HUES64 (cell line): ENCODE measurements around the gene RSL24D1.

Source experiments
- H3K27ac ChIP-seq: 2 replicates; pipeline ENCODE4 v1.7.0; 2013; ENCODE audit warnings: low read depth, low read length, inconsistent platforms
- H3K27me3 ChIP-seq: 2 replicates; pipeline ENCODE4 v1.6.1; 2013; ENCODE audit warnings: mild to moderate bottlenecking, low read length; ENCODE audit not compliant: insufficient read depth
- H3K36me3 ChIP-seq: 2 replicates; pipeline ENCODE4 v1.6.1; 2013; ENCODE audit warnings: mild to moderate bottlenecking, low read length; ENCODE audit not compliant: insufficient read depth
- H3K4me1 ChIP-seq: 2 replicates; pipeline ENCODE4 v1.6.1; 2013; ENCODE audit warnings: mild to moderate bottlenecking, low read length, moderate library complexity; ENCODE audit not compliant: insufficient read depth
- H3K4me3 ChIP-seq: 2 replicates; pipeline ENCODE4 v1.5.1; 2013; ENCODE audit warnings: mild to moderate bottlenecking, low read length, moderate library complexity
- H3K9ac ChIP-seq: 2 replicates; pipeline ENCODE4 v1.6.1; 2013; ENCODE audit warnings: mild to moderate bottlenecking, low read depth, low read length
- H3K9me3 ChIP-seq: 2 replicates; pipeline ENCODE4 v1.6.1; 2013; ENCODE audit warnings: low read depth, low read length; ENCODE audit not compliant: insufficient read depth
- WGBS: fragments of 150-250, 120-280 bp; methylation state at CpG from one replicate; pipeline ENCODE4 v1.1.7; 2013; ENCODE audit warnings: missing lambda C conversion rate; 5-methylcytosine and 5-hydroxymethylcytosine counted together

RSL24D1 gene

DNA sequence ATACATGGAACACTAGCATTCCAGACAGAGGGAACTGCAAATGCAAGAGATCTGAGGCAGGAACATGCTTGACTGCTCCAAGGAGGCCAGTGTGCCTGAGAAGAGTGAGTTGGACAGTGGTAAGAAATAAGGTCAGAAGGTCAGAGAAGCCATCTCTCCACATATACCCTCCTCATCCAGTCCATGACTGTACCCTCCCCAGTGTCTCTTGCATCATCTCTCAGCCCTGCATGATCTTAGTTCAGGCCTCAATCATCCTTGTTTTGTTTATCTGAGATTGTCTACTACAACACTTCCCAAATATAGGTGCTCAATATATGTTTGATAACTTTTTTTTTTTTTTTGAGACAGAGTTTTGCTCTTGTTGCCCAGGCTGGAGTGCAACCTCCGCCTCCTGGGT is 5.5 kb upstream of the RSL24D1 start:
- no peaks in the 10 kb centered on the region for H3K27me3 ChIP-seq
- H3K36me3 ChIP-seq = no peaks in the 10 kb centered on the region
- 0 out of 2 replicates have a peak, but pooled peaks cover 2% of the 10 kb centered on the region for H3K9me3 ChIP-seq
- H3K27ac ChIP-seq = no peak overlapping the region
- 100% methylated on average over 1 of the region's 1 CpG for WGBS
- H3K4me1 ChIP-seq = no peaks in the 10 kb centered on the region
- no peak overlapping the region for H3K4me3 ChIP-seq
- no peak overlapping the region for H3K9ac ChIP-seq

DNA sequence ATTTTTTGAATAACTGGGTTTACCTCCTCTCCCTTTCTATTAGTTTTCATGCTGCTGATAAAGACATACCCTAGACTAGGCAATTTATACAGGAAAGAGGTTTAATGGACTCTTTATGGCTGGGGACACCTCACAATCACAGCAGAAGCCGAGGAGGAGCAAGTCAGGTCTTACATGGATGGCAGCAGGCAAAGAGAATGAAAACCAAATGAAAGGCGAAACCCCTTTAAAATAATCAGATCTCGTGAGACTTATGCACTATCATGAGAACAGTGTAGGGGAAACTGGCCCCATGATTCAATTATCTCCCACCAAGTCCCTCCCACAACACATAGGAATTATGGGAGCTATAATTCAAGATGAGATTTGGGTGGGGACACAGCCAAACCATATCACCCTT is 2.0 kb upstream of the RSL24D1 start:
- 0 out of 2 replicates have a peak, but pooled peaks cover 2% of the 10 kb centered on the region for H3K9me3 ChIP-seq
- no peak overlapping the region for H3K27ac ChIP-seq
- no peak overlapping the region for H3K4me3 ChIP-seq
- peaks cover 9% of the 10 kb centered on the region for H3K36me3 ChIP-seq
- H3K4me1 ChIP-seq = peaks cover 9% of the 10 kb centered on the region; the same call in 1 of the 2 replicates
- no peaks in the 10 kb centered on the region for H3K27me3 ChIP-seq
- WGBS = 54% methylated on average over 2 of the region's 3 CpGs
- no peak overlapping the region for H3K9ac ChIP-seq

DNA sequence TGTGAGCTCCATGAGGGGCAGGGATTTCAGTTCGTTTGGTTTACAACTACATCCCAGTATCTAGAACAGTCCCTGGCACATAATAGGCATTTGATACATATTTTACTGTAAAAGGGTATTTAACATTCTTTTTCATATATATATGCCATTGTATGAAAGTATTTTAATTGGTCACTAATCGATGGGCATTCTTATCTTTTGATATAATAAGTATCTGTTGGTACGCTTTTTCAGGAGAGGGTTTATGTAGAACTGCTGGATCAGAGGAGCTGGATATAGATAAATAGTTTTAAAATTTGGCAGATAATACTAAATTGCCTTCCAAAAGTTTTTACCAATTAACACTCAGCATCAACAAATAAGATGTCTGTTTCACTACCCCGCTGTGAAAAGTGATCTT is 978 bp upstream of the RSL24D1 start:
- Histone ChIP-seq H3K27ac (no peak overlapping the region), H3K36me3 (peaks cover 18% of the 10 kb centered on the region), H3K27me3 (no peaks in the 10 kb centered on the region), H3K4me3 (peak overlapping the region; percentile 84), H3K4me1 (peaks cover 9% of the 10 kb centered on the region; the same call in 1 of the 2 replicates), H3K9me3 (0 out of 2 replicates have a peak, but pooled peaks cover 2% of the 10 kb centered on the region), H3K9ac (peak overlapping the region; percentile 97)
- WGBS = 55% methylated on average over 4 of the region's 4 CpGs

DNA sequence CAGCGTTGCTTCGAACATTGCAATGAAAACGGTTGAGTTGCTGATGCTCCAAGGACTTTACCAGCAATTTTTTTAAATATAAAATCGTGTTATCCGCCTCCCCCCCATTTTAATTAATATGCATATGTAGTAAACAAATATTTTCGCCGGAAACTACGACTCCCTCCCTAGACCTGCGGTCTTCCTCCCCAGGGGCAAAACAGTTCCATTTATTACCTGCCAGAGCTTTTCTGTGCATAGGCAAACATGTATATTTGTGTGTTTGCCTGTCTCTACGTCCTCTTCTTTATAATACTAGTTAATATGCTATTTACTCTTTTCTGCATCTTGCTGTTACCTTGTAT is 593 bp upstream of the RSL24D1 start:
- 5% methylated on average over 7 of the region's 10 CpGs for WGBS
- Histone ChIP-seq H3K27ac (peak overlapping the region; percentile 90), H3K36me3 (peaks cover 22% of the 10 kb centered on the region), H3K27me3 (no peaks in the 10 kb centered on the region), H3K9me3 (0 out of 2 replicates have a peak, but pooled peaks cover 2% of the 10 kb centered on the region), H3K4me1 (peaks cover 9% of the 10 kb centered on the region; the same call in 1 of the 2 replicates), H3K9ac (peak overlapping the region; percentile 97), H3K4me3 (peak overlapping the region; percentile 84)

DNA sequence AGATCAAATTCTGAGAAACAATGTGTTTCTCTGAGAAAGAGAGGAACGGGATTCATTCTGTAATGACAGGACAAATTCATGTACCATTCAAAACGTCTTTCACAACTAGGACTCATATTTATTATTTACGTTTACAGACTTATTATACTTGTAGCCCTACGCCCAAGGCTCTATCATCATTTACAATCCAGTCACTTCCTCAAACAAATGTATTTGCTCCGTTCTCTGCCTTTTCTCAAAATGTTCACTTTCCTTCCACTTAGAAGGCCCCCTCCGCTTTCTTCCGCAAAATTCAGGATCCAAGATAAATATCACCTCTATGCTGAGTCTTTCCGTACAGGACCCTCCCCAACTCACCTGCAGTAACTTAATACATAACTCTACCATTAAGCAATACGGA is 745 bp downstream of the RSL24D1 start:
- Histone ChIP-seq H3K9me3 (0 out of 2 replicates have a peak, but pooled peaks cover 2% of the 10 kb centered on the region), H3K27me3 (no peaks in the 10 kb centered on the region), H3K4me1 (peaks cover 9% of the 10 kb centered on the region; the same call in 1 of the 2 replicates), H3K27ac (peak overlapping the region; percentile 90; the same call in 1 of the 2 replicates), H3K4me3 (peak overlapping the region; percentile 84), H3K9ac (peak overlapping the region; percentile 97), H3K36me3 (peaks cover 36% of the 10 kb centered on the region)
- 1% methylated on average over 9 of the region's 9 CpGs for WGBS

DNA sequence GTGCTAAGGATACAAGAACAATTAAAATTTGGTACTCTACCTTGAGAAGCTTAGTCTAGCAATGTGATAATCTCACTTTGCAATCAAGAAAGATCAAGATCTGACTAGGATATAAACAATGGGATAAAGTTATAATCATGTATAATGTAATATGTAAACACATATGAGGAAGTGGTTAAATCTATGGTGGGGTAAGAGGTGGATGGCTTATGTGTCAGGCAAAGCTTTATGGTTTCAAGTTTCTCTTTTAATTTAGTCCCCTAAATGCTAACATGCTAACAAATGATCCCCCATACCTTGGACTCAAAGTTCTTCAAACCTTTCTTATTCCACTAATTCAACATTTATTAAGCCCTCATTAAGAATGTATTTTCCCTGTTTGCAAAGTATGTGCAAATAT is 2.5 kb downstream of the RSL24D1 start:
- H3K4me3 ChIP-seq = 0 out of 2 replicates have a peak overlapping the region, but pooled peaks have one; percentile 84
- peaks cover 50% of the 10 kb centered on the region for H3K36me3 ChIP-seq
- H3K4me1 ChIP-seq = peaks cover 9% of the 10 kb centered on the region; the same call in 1 of the 2 replicates
- no peak overlapping the region for H3K9ac ChIP-seq
- no peak overlapping the region for H3K27ac ChIP-seq
- no peaks in the 10 kb centered on the region for H3K27me3 ChIP-seq
- H3K9me3 ChIP-seq = 0 out of 2 replicates have a peak, but pooled peaks cover 2% of the 10 kb centered on the region

DNA sequence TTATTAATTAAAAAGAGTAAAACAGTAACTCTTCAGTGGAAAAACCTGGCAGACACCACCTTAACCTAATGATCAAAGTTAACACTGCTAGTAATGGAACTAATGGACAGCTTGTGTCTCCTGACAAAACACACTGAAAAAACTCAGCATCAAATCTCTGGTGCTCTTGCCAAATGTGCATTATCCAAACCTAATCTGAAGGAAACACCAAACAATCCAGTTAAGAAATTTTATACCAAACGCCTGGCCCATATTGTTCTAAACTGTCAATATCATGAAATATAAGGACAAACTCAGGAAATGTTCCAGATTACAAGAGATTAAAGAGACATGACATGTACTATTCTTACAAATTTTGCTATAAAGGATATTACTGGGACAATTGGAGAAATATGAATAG is 10.4 kb downstream of the RSL24D1 start:
- H3K4me1 ChIP-seq = no peaks in the 10 kb centered on the region
- 67% methylated on average over 1 of the region's 1 CpG for WGBS

DNA sequence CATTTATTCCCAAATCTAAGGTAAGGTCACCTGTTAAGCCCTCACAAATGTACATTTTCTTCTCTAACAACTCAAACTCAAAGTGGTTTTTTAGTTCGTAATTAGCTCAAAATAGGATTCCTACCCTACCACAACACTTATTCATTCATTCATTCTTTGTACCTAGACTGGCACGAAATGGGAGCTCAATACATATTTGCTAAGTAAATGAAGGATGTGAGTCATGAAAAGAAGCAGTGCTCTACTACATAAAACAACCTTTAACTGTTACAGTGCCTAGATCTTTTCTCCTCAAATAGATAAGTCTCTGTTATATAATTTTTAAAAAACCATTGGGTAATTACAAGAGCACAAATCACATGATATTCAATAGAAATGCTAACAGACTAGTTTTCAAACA is 13.1 kb downstream of the RSL24D1 start:
- Histone ChIP-seq H3K36me3 (peaks cover 99% of the 10 kb centered on the region), H3K9ac (no peak overlapping the region), H3K27me3 (no peaks in the 10 kb centered on the region), H3K27ac (no peak overlapping the region), H3K4me1 (no peaks in the 10 kb centered on the region), H3K9me3 (no peaks in the 10 kb centered on the region), H3K4me3 (no peak overlapping the region)
- WGBS = 89% methylated on average over 2 of the region's 2 CpGs

More for the DNA sequence above, 10.4 kb downstream of the RSL24D1 start:
- Histone ChIP-seq H3K27me3 (no peaks in the 10 kb centered on the region), H3K9me3 (no peaks in the 10 kb centered on the region), H3K9ac (no peak overlapping the region), H3K4me3 (no peak overlapping the region), H3K36me3 (peaks cover 95% of the 10 kb centered on the region), H3K27ac (no peak overlapping the region)

DNA sequence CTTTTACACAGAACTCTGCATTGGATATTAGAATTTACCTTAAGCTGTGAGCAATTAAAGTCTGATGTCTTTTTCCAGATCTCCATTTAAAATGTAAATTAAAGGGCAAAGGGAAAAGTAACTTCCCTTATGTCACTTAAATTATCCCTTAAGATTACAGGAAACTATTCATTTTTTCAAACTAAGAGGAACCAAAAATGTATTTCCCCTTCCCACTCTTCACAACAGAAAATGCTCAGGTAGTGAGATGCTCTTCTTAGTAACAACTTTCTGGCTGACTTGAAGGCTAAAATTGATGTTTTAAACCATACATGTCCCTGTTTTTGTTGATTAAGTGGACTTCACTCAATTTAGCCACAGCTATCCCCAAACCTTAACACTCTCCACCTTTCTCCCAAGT is 17.6 kb downstream of the RSL24D1 start:
- Histone ChIP-seq H3K27me3 (no peaks in the 10 kb centered on the region), H3K9ac (no peak overlapping the region), H3K4me3 (no peak overlapping the region), H3K4me1 (no peaks in the 10 kb centered on the region), H3K36me3 (peaks cover 67% of the 10 kb centered on the region), H3K27ac (no peak overlapping the region), H3K9me3 (no peaks in the 10 kb centered on the region)

DNA sequence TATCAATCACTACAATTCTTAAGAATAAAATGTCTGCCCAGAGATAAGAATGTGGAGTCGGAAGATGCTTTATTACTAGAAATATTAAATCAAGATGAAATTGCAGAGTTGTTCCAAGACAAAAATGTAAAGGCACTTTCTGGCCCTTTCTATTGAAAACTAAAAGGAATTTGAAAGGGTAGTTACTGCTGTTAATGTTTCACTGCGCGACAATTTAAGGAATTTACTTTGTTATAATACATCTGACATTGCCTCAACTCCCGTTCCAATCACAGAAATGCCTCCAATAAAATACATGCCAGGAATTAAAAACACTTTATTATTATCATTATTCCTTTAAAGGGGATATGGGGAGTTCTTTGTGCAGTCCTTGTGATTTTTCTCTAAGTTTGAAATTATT is 26.4 kb downstream of the RSL24D1 start:
- no peak overlapping the region for H3K27ac ChIP-seq
- WGBS = 80% methylated on average over 4 of the region's 4 CpGs
- no peaks in the 10 kb centered on the region for H3K9me3 ChIP-seq
- no peaks in the 10 kb centered on the region for H3K36me3 ChIP-seq
- no peak overlapping the region for H3K9ac ChIP-seq
- no peaks in the 10 kb centered on the region for H3K4me1 ChIP-seq
- H3K27me3 ChIP-seq = no peaks in the 10 kb centered on the region
- H3K4me3 ChIP-seq = no peak overlapping the region

DNA sequence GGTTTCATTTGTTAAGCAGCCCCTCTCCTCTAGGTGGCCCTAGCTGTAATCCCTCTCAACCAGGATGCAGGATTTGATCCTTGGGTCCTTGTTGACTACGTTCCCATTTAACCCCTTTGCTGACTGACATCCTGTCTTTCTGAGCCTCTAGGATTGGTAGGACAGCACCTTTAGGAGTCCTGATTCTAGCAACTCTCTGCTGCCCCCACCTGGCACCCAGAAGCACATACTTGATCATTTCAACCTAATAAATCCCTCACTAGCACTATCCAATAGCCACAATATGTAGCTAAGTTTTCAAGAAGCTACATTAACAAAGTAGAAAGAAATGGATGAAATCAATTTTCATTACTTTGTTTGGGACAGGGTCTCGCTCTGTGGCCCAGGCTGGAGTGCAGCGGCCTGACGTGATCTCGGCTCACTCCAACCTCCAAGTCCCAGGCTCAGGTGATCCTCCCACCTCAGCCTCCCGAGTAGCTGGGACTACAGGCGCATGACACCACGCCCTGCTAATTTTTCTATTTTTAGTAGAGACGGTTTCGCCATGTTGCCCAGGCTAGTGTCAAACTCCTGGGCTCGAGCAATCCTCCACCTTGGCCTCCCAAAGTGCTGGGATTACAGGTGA is 28.3 kb downstream of the RSL24D1 start:
- WGBS = 79% methylated on average over 11 of the region's 11 CpGs
- no peaks in the 10 kb centered on the region for H3K27me3 ChIP-seq

DNA sequence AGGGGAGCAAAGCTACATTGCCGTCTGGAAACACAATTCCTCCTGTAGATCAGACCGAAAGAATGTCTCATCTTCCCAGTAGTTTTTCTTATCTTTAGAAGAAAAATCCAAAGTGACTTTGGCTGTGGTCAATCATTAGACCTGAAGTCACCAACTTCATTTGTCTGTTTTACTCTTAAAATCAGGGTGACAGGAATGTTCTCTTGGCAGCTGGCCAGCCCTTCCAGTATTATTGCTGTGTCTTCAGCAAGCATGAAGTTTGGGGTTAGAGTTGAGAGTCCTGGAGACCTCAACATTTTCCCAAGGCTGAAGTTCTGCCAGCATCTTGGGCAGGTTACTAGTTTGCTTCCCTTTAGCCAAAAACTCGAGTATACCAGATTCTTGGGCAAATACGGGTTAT is 32.5 kb downstream of the RSL24D1 start:
- H3K4me3 ChIP-seq = no peak overlapping the region
- WGBS = 92% methylated on average over 4 of the region's 4 CpGs
- H3K4me1 ChIP-seq = no peaks in the 10 kb centered on the region
- H3K27me3 ChIP-seq = no peaks in the 10 kb centered on the region
- H3K9ac ChIP-seq = no peak overlapping the region
- H3K36me3 ChIP-seq = no peaks in the 10 kb centered on the region
- H3K27ac ChIP-seq = no peak overlapping the region
- H3K9me3 ChIP-seq = no peaks in the 10 kb centered on the region

More for the DNA sequence above, 28.3 kb downstream of the RSL24D1 start:
- no peaks in the 10 kb centered on the region for H3K4me1 ChIP-seq
- no peak overlapping the region for H3K4me3 ChIP-seq
- no peaks in the 10 kb centered on the region for H3K9me3 ChIP-seq
- no peak overlapping the region for H3K27ac ChIP-seq
- H3K9ac ChIP-seq = no peak overlapping the region
- no peaks in the 10 kb centered on the region for H3K36me3 ChIP-seq
